Left ventricle myocardium inferior (tissue), 1 donor: Measurements from ENCODE around the gene MLST8. TPM values are rescaled to one million over a fixed set of nuclear protein-coding genes. Genes with fewer than 3 reads are reported as not detected.

Experiments used
- DNase-seq: peaks from one replicate; pipeline ENCODE4 v3.0.0-alpha.2; 2020
- H3K27ac ChIP-seq: fragments of 200-600 bp; replicated peaks from 2 replicates; pipeline ENCODE4 v1.8.0; 2021
- H3K27me3 ChIP-seq: fragments of 200-600 bp; 2 replicates; pipeline ENCODE4 v1.8.0; 2021; ENCODE audit warnings: low read depth
- H3K36me3 ChIP-seq: fragments of 200-600 bp; 2 replicates; pipeline ENCODE4 v1.8.0; 2021
- H3K4me1 ChIP-seq: fragments of 200-600 bp; 2 replicates; pipeline ENCODE4 v1.8.0; 2021
- H3K4me3 ChIP-seq: fragments of 200-600 bp; 2 replicates; pipeline ENCODE4 v1.8.0; 2021; ENCODE audit warnings: mild to moderate bottlenecking, moderate library complexity
- H3K9me3 ChIP-seq: fragments of 200-600 bp; replicated peaks from 2 replicates; pipeline ENCODE4 v1.8.0; 2021
- CTCF ChIP-seq: fragments of 200-600 bp; IDR thresholded peaks from 2 replicates; pipeline ENCODE4 v1.8.0; 2021; ENCODE audit warnings: antibody characterized with exemption, mild to moderate bottlenecking, borderline replicate concordance
- intact Hi-C: fragments of 100-400 bp; cut with micrococcal nuclease; formaldehyde crosslinking; loops from one replicate; pipeline ENCODE4 v1.11.0; 2022
- total RNA-seq: library from RNA; stranded (reverse); fragmentation: NEBNext Ultra II Directional; extraction: Animal tissue kit (Norgen Biotek cat#: 25700); gene quantifications from one replicate; pipeline ENCODE4 v1.2.1, GENCODE V29; 2021
- donor health status: DM: no; HTN: yes; CAD: no; lungs with severe emphysema.

MLST8 gene
- total RNA-seq, 1 donor from 2014 or later, result 27.3 TPM

DNA sequence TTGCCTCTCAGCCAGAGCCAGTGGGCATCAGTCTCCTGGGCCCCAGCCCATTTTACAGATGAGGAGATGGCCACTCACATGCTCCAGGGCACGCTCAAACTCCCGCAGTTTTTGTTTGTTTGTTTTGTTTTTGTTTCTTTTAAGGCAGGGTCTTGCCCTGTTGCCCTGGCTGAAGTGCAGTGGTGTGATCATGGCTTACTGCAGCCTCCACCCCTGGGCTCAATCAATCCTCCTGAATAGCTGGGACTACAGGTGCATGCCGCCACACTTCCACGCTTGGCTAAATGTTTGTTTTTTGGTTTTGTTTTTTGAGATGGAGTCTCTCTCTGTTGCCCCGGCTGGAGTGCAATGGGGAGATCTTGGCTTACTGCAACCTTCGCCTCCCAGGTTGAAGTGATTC, 21.7 kb downstream of the MLST8 start:
- Histone ChIP-seq H3K36me3 (peaks cover 45% of the 10 kb centered on the region), H3K27ac (peak overlapping the region; percentile 38), H3K4me1 (peaks cover 42% of the 10 kb centered on the region), H3K4me3 (no peak overlapping the region), H3K27me3 (no peaks in the 10 kb centered on the region), H3K9me3 (no peaks in the 10 kb centered on the region)
- TF ChIP-seq CTCF, result no peak
- no peak for DNase-seq
- intact Hi-C loops, result no loop called here

GRCh38 chr16:2228161-2228824, 23.0 kb downstream of the MLST8 start:
- Histone ChIP-seq H3K27ac (no peak overlapping the region), H3K4me3 (no peak overlapping the region), H3K4me1 (peaks cover 39% of the 10 kb centered on the region), H3K9me3 (no peaks in the 10 kb centered on the region), H3K27me3 (no peaks in the 10 kb centered on the region), H3K36me3 (peaks cover 59% of the 10 kb centered on the region)
- DNase-seq, result no peak
- no peak for TF ChIP-seq CTCF
- intact Hi-C loops, result no loop called here

DNA sequence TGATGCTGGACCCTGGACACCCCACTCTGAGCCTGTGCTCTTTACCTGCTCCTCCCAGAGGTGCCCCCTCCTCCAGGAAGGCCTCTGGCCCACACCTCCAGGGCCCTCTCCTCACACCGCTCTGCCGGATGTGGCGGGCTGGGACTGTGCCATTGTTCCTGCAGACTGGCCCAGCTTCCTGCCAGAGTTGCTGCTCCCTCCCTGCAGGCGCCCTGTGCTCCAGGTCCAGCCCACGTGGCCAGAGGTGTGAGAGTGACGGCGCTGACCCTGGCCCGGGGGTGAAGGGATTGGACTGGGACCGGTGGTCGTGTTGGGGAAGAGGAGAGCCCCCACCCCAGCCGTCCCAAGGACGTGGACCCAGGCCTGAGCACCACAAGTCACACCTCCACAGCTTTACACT, 23.8 kb downstream of the MLST8 start:
- Histone ChIP-seq H3K4me3 (no peak overlapping the region), H3K27me3 (no peaks in the 10 kb centered on the region), H3K36me3 (peaks cover 67% of the 10 kb centered on the region), H3K4me1 (peaks cover 33% of the 10 kb centered on the region), H3K9me3 (no peaks in the 10 kb centered on the region), H3K27ac (no peak overlapping the region)
- TF ChIP-seq CTCF, result no peak
- intact Hi-C loops, result no loop called here
- DNase-seq, result no peak

DNA sequence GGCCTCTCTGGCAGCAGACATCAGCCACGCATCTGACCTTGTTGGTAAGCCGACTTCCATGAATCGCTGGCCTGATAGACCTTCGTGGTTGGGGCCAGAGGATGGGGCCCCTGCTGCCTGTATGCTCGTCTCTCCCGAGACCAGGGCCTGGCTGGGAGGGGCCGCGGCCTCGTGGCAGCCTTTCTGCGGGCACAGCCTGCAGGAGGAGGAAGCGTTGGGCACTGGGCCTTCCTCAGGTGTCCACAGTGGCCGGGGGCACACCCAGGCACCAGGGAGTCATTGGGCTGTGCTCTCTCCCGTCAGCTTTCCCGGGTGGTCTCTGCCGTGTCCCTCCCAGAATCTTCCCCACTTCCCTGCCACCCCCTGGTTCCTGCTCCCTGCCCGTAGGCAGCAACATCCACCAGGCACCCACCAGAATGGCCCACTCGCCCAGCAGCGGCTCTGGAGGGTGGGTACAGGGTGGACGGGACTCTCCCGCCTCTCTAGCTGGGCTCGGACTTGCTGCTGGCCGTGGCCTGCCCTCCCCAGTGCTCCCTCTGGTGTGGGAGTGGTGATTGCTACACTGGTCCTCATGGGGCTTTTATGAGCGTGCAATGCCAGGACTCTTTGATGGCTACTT, 24.5 kb downstream of the MLST8 start:
- Histone ChIP-seq H3K4me3 (no peak overlapping the region), H3K36me3 (peaks cover 74% of the 10 kb centered on the region), H3K4me1 (peaks cover 26% of the 10 kb centered on the region), H3K9me3 (no peaks in the 10 kb centered on the region), H3K27me3 (no peaks in the 10 kb centered on the region), H3K27ac (no peak overlapping the region)
- intact Hi-C loops, result no loop called here
- no peak for DNase-seq
- no peak for TF ChIP-seq CTCF

DNA sequence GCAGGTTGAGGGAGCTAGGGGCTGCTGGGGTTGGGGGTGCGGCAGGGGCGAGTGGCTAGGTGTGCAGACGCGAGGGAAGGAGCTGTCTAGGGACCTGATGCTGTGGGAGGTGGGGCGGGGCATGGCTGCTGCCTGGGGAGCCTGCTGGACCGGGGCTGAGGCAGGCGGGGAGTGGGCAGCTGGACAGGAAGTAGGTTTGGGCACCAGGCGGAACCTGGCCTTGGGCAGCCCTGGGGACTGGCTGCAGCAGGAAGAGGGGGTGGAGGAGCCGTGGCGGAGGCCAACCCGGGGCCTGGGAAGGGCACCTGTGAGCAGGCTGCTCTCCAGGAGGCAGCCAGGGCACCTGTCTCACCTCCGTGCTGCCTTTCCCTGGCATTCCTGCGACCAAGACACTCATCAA, 25.1 kb downstream of the MLST8 start:
- no peak for TF ChIP-seq CTCF
- H3K9me3 ChIP-seq, result no peaks in the 10 kb centered on the region

More for the DNA sequence above, 25.1 kb downstream of the MLST8 start:
- Histone ChIP-seq H3K36me3 (peaks cover 80% of the 10 kb centered on the region), H3K4me1 (peaks cover 20% of the 10 kb centered on the region), H3K27me3 (peaks cover 1% of the 10 kb centered on the region), H3K27ac (no peak overlapping the region), H3K4me3 (no peak overlapping the region)
- no peak for DNase-seq
- intact Hi-C loops, result no loop called here
